RPMI8226 (cell line): ENCODE measurements around the gene SCARB1.

Source experiments
- DNase-seq: peaks from one replicate; pipeline ENCODE4 v3.0.0-alpha.2; 2015

The SCARB1 gene

GRCh38 chr12:124837958-124838803 is 25.5 kb downstream of the SCARB1 start:
- no peak for DNase-seq

GRCh38 chr12:124837249-124837897 is 26.3 kb downstream of the SCARB1 start:
- no peak for DNase-seq

GRCh38 chr12:124836759-124837158 is 26.9 kb downstream of the SCARB1 start:
- DNase-seq: no peak

GRCh38 chr12:124835656-124836410 is 27.8 kb downstream of the SCARB1 start:
- no peak for DNase-seq

- DNase-seq: no peak
These were observed 28.8 kb downstream of the SCARB1 start for GRCh38 chr12:124834822-124835221.

- no peak for DNase-seq
These were observed 30.0 kb downstream of the SCARB1 start for GRCh38 chr12:124833693-124834122.

- DNase-seq: no peak
These were observed 30.8 kb downstream of the SCARB1 start for GRCh38 chr12:124832856-124833255.

- no peak for DNase-seq
These were observed 32.1 kb downstream of the SCARB1 start for GRCh38 chr12:124831590-124831989.

- DNase-seq: no peak
These were observed 33.4 kb downstream of the SCARB1 start for GRCh38 chr12:124830306-124830705.

- no peak for DNase-seq
These were observed 33.9 kb downstream of the SCARB1 start for GRCh38 chr12:124829708-124830304.

- DNase-seq: no peak
These were observed 34.5 kb downstream of the SCARB1 start for GRCh38 chr12:124829008-124829707.

GRCh38 chr12:124828264-124829007 is 35.2 kb downstream of the SCARB1 start:
- no peak for DNase-seq

- no peak for DNase-seq
These were observed 36.0 kb downstream of the SCARB1 start for GRCh38 chr12:124827588-124828184.

GRCh38 chr12:124824195-124824594 is 39.5 kb downstream of the SCARB1 start:
- no peak for DNase-seq

GRCh38 chr12:124823272-124823970 is 40.2 kb downstream of the SCARB1 start:
- DNase-seq: no peak

GRCh38 chr12:124822218-124822617 is 41.4 kb downstream of the SCARB1 start:
- DNase-seq: no peak

GRCh38 chr12:124821252-124822200 is 42.1 kb downstream of the SCARB1 start:
- no peak for DNase-seq

GRCh38 chr12:124820199-124820598 is 43.5 kb downstream of the SCARB1 start:
- no peak for DNase-seq

- no peak for DNase-seq
These were observed 44.1 kb downstream of the SCARB1 start for GRCh38 chr12:124819525-124819924.
